ENCODE measurements around the gene ZNF2. TPM values are rescaled to one million over a fixed set of nuclear protein-coding genes. Genes with fewer than 3 reads are reported as not detected.
A peak's percentile ranks its signal among the peaks of the same experiment; 100 is the strongest.

ZNF2 gene
- total RNA-seq, 5 donors from 2014 or later (not counting 1 experiment from before 2014, with no cell fraction given): 1.8 to 8.2 (median 7.5) TPM

GRCh38 chr2:95149397-95149984, 16.1 kb upstream of the ZNF2 start:
- DNase-seq: no peak
- Histone ChIP-seq H3K4me1 (ENCODE audit: control insufficient read depth in 1 of 2, extremely low read depth in 1 of 2, insufficient read depth in 2 of 2, low read length in 2 of 2) (no peaks in the 10 kb centered on the region), H3K4me3 (ENCODE audit: control insufficient read depth in 1 of 2, extremely low read depth in 1 of 2, low read length in 1 of 2) (no peak overlapping the region), H3K27ac (ENCODE audit: low read length) (no peak overlapping the region), H3K36me3 (ENCODE audit: control insufficient read depth in 2 of 2, extremely low read depth in 1 of 2, insufficient read depth in 1 of 2, low read length in 1 of 2) (peaks cover 0 to 29% of the 10 kb centered on the region in 2 donors), H3K27me3 (replicated peaks in 1 of 2; ENCODE audit: control insufficient read depth in 2 of 2, extremely low read depth in 1 of 2, insufficient read depth in 2 of 2, low read length in 1 of 2) (no peaks in the 10 kb centered on the region), H3K9me3 (peaks cover 35% of the 10 kb centered on the region)
- Mint-ChIP-seq H3K4me3 (no peak overlapping the region), H3K9me3 (peaks cover 34 to 82% (median 72%) of the 10 kb centered on the region in 3 donors), H3K27me3 (no peaks in the 10 kb centered on the region), H3K27ac (no peak overlapping the region), H3K4me1 (no peaks in the 10 kb centered on the region), H3K36me3 (peaks cover 86% of the 10 kb centered on the region)
- ChIA-PET POLR2A (no interaction called here), CTCF (interaction anchor here in 1 of 2 donors (0.6 to 1.0 kb wide), 2 partner anchors 18 to 24 kb away, joined by 3 read pairs; no protein-coding TSS in a partner anchor)
- ATAC-seq (replicated peaks in 1 of 4): no peak
- 100% methylated on average over 1 of the region's 6 CpGs for WGBS (ENCODE audit: insufficient coverage)

- peak overlapping the region; percentile 36 to 66 for H3K27ac Mint-ChIP-seq
- WGBS (ENCODE audit: insufficient coverage): 93% methylated on average over 7 of the region's 10 CpGs
- no peaks in the 10 kb centered on the region for H3K27me3 Mint-ChIP-seq
- Histone ChIP-seq H3K9me3 (peaks cover 2% of the 10 kb centered on the region), H3K4me1 (ENCODE audit: control insufficient read depth in 1 of 2, extremely low read depth in 1 of 2, insufficient read depth in 2 of 2, low read length in 2 of 2) (peaks cover 5 to 21% of the 10 kb centered on the region in 2 experiments), H3K36me3 (ENCODE audit: control insufficient read depth in 2 of 2, extremely low read depth in 1 of 2, insufficient read depth in 1 of 2, low read length in 1 of 2) (peaks cover 0 to 18% of the 10 kb centered on the region in 2 donors), H3K27me3 (replicated peaks in 1 of 2; ENCODE audit: control insufficient read depth in 2 of 2, extremely low read depth in 1 of 2, insufficient read depth in 2 of 2, low read length in 1 of 2) (no peaks in the 10 kb centered on the region), H3K4me3 (ENCODE audit: control insufficient read depth in 1 of 2, extremely low read depth in 1 of 2, low read length in 1 of 2) (peak overlapping the region; percentile 74 to 95), H3K27ac (ENCODE audit: low read length) (peak overlapping the region; percentile 32)
- ChIA-PET CTCF (interaction anchor here (0.6 to 1.5 kb wide), 3 partner anchors 37 to 136 kb away, joined by 3 to 8 read pairs (median 3); partner anchors contain the start of gene MRPS5 (in 1 of the 2)), POLR2A (no interaction called here)
- H3K9me3 Mint-ChIP-seq: peaks cover 0 to 23% (median 13%) of the 10 kb centered on the region in 3 donors
- peaks cover 38% of the 10 kb centered on the region for H3K36me3 Mint-ChIP-seq
- peaks cover 0 to 21% (median 15%) of the 10 kb centered on the region in 3 donors for H3K4me1 Mint-ChIP-seq
- ATAC-seq (replicated peaks in 1 of 4): no peak
- DNase-seq: no peak
- H3K4me3 Mint-ChIP-seq: peak overlapping the region; percentile 76 to 91 (median 81)
These were observed 7.2 kb upstream of the ZNF2 start for GRCh38 chr2:95158441-95158840.

- CTCF ChIA-PET: interaction anchor here (0.6 to 1.5 kb wide), 4 partner anchors 37 to 137 kb away, joined by 3 to 8 read pairs (median 4); partner anchors contain the start of gene MRPS5 (in 2 of the 2)
These were observed 6.6 kb upstream of the ZNF2 start for GRCh38 chr2:95158891-95159619.

GRCh38 chr2:95159690-95160449, 5.7 kb upstream of the ZNF2 start, which contains the start of gene ZNF514:
ZNF514 (minus strand) TSS chr2:95159848; CDS start chr2:95153253, 6,595 bp downstream.
- POLR2A ChIA-PET: no interaction called here
- H3K4me1 ChIP-seq (ENCODE audit: control insufficient read depth in 1 of 2, extremely low read depth in 1 of 2, insufficient read depth in 2 of 2, low read length in 2 of 2): peaks cover 8 to 21% of the 10 kb centered on the region in 2 experiments
- peak within 1 kb of the TSS; percentile 74 to 95 for H3K4me3 ChIP-seq (ENCODE audit: control insufficient read depth in 1 of 2, extremely low read depth in 1 of 2, low read length in 1 of 2)
- Mint-ChIP-seq H3K4me1 (peaks cover 8 to 29% (median 24%) of the 10 kb centered on the region in 3 donors), H3K27me3 (no peaks in the 10 kb centered on the region), H3K9me3 (peaks cover 3 to 10% (median 5%) of the 10 kb centered on the region in 3 donors), H3K4me3 (peak within 1 kb of the TSS; percentile 84 to 91 (median 87)), H3K36me3 (peaks cover 24% of the 10 kb centered on the region), H3K27ac (peak within 1 kb of the TSS; percentile 86 to 87)
- peaks cover 0 to 10% of the 10 kb centered on the region in 2 donors for H3K36me3 ChIP-seq (ENCODE audit: control insufficient read depth in 2 of 2, extremely low read depth in 1 of 2, insufficient read depth in 1 of 2, low read length in 1 of 2)
- ATAC-seq (replicated peaks in 1 of 4) (peak; percentile 89 to 92 (median 90)), DNase-seq (peak; percentile 50 to 87 (median 68))
- CTCF ChIA-PET: interaction anchor here (1.0 to 1.5 kb wide), 3 partner anchors 38 to 137 kb away, joined by 3 to 8 read pairs (median 4); partner anchors contain the start of gene MRPS5 (in 2 of the 2)
- H3K27me3 ChIP-seq (replicated peaks in 1 of 2; ENCODE audit: control insufficient read depth in 2 of 2, extremely low read depth in 1 of 2, insufficient read depth in 2 of 2, low read length in 1 of 2): no peaks in the 10 kb centered on the region
- H3K9me3 ChIP-seq: no peaks in the 10 kb centered on the region
- H3K27ac ChIP-seq (ENCODE audit: low read length): peak within 1 kb of the TSS; percentile 66
- 14% methylated on average over 46 of the region's 64 CpGs for WGBS (ENCODE audit: insufficient coverage)

More at GRCh38 chr2:95158891-95159619, 6.6 kb upstream of the ZNF2 start:
- ATAC-seq (replicated peaks in 1 of 4) (peak; percentile 56 to 70 (median 61)), DNase-seq (peak in 14 of 35 experiments; percentile 1 to 37 (median 6))
- peaks cover 32% of the 10 kb centered on the region for H3K36me3 Mint-ChIP-seq
- peaks cover under 1 to 22% (median 18%) of the 10 kb centered on the region in 3 donors for H3K4me1 Mint-ChIP-seq
- Histone ChIP-seq H3K4me1 (ENCODE audit: control insufficient read depth in 1 of 2, extremely low read depth in 1 of 2, insufficient read depth in 2 of 2, low read length in 2 of 2) (peaks cover 5 to 21% of the 10 kb centered on the region in 2 experiments), H3K27ac (ENCODE audit: low read length) (peak overlapping the region; percentile 66), H3K36me3 (ENCODE audit: control insufficient read depth in 2 of 2, extremely low read depth in 1 of 2, insufficient read depth in 1 of 2, low read length in 1 of 2) (peaks cover 0 to 17% of the 10 kb centered on the region in 2 donors), H3K27me3 (replicated peaks in 1 of 2; ENCODE audit: control insufficient read depth in 2 of 2, extremely low read depth in 1 of 2, insufficient read depth in 2 of 2, low read length in 1 of 2) (no peaks in the 10 kb centered on the region), H3K9me3 (peaks cover 2% of the 10 kb centered on the region), H3K4me3 (ENCODE audit: control insufficient read depth in 1 of 2, extremely low read depth in 1 of 2, low read length in 1 of 2) (peak overlapping the region; percentile 74 to 95)
- 10% methylated on average over 55 of the region's 58 CpGs for WGBS (ENCODE audit: insufficient coverage)
- H3K4me3 Mint-ChIP-seq: peak overlapping the region; percentile 76 to 91 (median 81)
- POLR2A ChIA-PET: no interaction called here
- no peaks in the 10 kb centered on the region for H3K27me3 Mint-ChIP-seq
- H3K9me3 Mint-ChIP-seq: peaks cover 0 to 18% (median 11%) of the 10 kb centered on the region in 3 donors
- peak overlapping the region; percentile 59 to 79 for H3K27ac Mint-ChIP-seq

GRCh38 chr2:95165030-95165370, 609 bp upstream of the ZNF2 start:
- ATAC-seq (replicated peaks in 1 of 4) (peak in 3 of 4 experiments; percentile 12 to 18 (median 14)), DNase-seq (peak in 1 of 35 experiments; percentile 14)
- Mint-ChIP-seq H3K27me3 (no peaks in the 10 kb centered on the region), H3K4me1 (peaks cover 41 to 47% (median 46%) of the 10 kb centered on the region in 3 donors), H3K4me3 (peak overlapping the region; percentile 98 to 99 (median 99)), H3K36me3 (peaks cover 4% of the 10 kb centered on the region), H3K9me3 (peaks cover 0 to 3% (median 0%) of the 10 kb centered on the region in 3 donors), H3K27ac (peak overlapping the region; percentile 97)
- peak overlapping the region; percentile 92 to 99 for H3K4me3 ChIP-seq (ENCODE audit: control insufficient read depth in 1 of 2, extremely low read depth in 1 of 2, low read length in 1 of 2)
- H3K9me3 ChIP-seq: no peaks in the 10 kb centered on the region
- H3K27ac ChIP-seq (ENCODE audit: low read length): peak overlapping the region; percentile 91
- H3K36me3 ChIP-seq (ENCODE audit: control insufficient read depth in 2 of 2, extremely low read depth in 1 of 2, insufficient read depth in 1 of 2, low read length in 1 of 2): no peaks in the 10 kb centered on the region
- ChIA-PET POLR2A (interaction anchor here (0.6 to 1.1 kb wide), 2 partner anchors 229 to 238 kb away, joined by 3 read pairs; no protein-coding TSS in a partner anchor), CTCF (interaction anchor here (0.5 to 1.7 kb wide), 9 partner anchors 20 to 143 kb away, joined by 3 to 7 read pairs (median 3); no protein-coding TSS in a partner anchor)
- H3K4me1 ChIP-seq (ENCODE audit: control insufficient read depth in 1 of 2, extremely low read depth in 1 of 2, insufficient read depth in 2 of 2, low read length in 2 of 2): peaks cover 7 to 18% of the 10 kb centered on the region in 2 experiments
- no peaks in the 10 kb centered on the region for H3K27me3 ChIP-seq (replicated peaks in 1 of 2; ENCODE audit: control insufficient read depth in 2 of 2, extremely low read depth in 1 of 2, insufficient read depth in 2 of 2, low read length in 1 of 2)
- 0% methylated on average over 9 of the region's 9 CpGs for WGBS (ENCODE audit: insufficient coverage)
